ENCODE results near the gene PRPF19.
A peak's percentile ranks its signal among the peaks of the same experiment; 100 is the strongest.

PRPF19 gene

DNA sequence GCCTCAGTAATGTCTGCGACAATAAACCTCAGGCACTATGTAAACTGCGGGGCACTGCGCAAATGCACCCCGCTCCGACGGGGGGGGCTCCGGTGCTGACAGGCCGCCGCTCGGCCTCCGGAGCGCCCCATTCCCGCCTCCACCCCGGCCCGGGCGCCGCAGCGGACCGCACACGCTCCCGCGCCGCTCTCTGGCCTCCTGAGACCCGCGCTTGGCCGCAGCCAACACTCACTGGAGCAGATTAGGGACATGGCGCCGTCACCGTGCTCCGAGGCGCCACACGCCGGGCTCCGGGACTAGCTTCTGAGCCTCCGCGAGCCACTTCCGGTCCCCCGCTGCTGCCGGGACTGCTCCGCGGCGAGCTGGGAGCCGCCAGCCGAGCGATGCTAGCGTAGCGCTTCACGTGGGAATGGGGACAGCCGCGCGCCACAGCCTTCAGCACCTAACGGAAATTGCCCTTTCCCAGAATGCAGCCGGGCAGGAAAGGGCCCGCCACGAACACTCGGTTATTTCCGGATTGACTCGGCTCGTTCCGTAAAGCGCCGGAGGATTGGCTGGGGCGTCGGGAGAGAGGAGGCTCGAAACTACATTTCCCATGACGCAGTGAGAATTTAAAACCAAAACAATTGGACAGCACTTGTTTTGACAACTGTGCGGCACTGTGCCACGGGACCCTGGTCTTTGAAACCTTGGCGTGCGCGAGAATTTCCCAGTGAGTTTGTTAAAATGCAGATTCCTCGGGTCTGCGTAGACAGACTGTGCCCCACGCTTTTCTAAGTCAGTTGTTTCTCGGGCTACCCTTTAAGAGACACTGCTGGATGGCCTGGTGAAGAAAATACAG, at the start of gene PRPF19:
PRPF19 (minus strand) TSS at position 454 of the 841 bp plus-strand sequence; CDS start at position 251, 203 bp downstream.
- peak; percentile 70 for DNase-seq (ENCODE audit: extremely low read depth, low read depth)
- TF ChIP-seq, protein P1, sequence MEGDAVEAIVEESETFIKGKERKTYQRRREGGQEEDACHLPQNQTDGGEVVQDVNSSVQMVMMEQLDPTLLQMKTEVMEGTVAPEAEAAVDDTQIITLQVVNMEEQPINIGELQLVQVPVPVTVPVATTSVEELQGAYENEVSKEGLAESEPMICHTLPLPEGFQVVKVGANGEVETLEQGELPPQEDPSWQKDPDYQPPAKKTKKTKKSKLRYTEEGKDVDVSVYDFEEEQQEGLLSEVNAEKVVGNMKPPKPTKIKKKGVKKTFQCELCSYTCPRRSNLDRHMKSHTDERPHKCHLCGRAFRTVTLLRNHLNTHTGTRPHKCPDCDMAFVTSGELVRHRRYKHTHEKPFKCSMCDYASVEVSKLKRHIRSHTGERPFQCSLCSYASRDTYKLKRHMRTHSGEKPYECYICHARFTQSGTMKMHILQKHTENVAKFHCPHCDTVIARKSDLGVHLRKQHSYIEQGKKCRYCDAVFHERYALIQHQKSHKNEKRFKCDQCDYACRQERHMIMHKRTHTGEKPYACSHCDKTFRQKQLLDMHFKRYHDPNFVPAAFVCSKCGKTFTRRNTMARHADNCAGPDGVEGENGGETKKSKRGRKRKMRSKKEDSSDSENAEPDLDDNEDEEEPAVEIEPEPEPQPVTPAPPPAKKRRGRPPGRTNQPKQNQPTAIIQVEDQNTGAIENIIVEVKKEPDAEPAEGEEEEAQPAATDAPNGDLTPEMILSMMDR (IDR thresholded peaks at IDR 0.05; ENCODE audit: low read depth, low read length) = no peak

DNA sequence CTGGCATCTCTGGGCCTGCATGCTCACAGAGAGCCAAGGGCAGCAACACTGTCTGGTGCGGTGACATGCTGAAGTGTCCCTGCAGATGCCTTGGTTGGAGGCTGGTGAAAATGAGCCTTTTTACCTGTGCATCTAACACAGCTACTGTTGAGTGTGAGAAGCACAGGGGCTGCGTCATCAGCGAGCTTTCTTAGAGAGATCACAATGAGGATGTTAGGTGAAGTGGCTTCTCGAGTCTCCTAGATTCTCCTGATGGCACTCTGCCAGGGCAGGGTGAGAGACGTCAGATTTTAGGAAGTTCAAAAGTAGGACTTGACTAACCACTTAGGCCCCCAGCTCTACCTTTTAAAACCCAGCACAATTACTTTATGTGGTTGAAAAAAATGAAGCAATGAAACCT, 49.2 kb upstream of the PRPF19 start:
- no peak for DNase-seq (ENCODE audit: extremely low read depth, low read depth)
- TF ChIP-seq, protein P1 (IDR thresholded peaks at IDR 0.05; ENCODE audit: low read depth, low read length) = no peak

DNA sequence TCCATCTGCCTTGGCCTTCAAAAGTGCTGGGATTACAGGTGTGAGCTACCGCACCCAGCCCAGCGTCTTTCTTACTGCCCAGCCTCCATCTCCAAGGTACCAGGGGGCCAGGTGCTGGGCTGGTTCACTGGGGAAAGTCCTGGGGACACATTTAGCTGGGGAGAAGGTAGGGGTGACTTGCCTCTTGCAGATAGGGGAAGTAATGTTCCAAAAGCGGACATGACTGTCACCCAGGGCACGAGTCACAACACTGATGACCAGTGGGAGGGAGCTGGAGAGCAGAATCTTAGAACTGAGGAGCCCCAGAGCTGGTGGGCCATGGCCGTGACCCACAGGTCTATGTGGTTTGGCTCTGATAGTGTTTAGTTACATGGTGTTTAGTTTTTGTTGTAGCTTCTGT, 48.0 kb upstream of the PRPF19 start:
- TF ChIP-seq, protein P1 (IDR thresholded peaks at IDR 0.05; ENCODE audit: low read depth, low read length) = no peak

DNA sequence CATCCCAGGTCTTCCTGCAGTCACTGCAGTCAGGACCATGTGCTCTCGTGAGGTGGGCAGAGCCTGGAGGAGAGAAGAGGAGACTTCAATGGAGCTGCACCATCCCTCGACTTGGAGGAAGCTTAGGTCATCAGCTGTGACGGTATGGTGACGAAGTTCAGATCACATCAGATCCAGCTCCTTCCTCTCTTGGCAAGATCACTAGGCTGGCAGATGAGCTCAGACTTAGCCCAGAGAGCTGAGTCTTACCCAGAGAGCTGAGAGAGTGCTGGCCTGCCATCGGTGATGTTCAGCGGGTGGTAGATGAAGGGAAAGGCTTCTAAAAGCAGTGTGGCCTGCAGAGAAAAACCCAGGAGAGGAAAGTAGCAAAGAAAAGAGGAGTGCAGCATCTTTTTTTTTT, 47.4 kb upstream of the PRPF19 start:
- no peak for DNase-seq (ENCODE audit: extremely low read depth, low read depth)
- TF ChIP-seq, protein P1 (IDR thresholded peaks at IDR 0.05; ENCODE audit: low read depth, low read length) = no peak

More for the DNA sequence above, 48.0 kb upstream of the PRPF19 start:
- no peak for DNase-seq (ENCODE audit: extremely low read depth, low read depth)

DNA sequence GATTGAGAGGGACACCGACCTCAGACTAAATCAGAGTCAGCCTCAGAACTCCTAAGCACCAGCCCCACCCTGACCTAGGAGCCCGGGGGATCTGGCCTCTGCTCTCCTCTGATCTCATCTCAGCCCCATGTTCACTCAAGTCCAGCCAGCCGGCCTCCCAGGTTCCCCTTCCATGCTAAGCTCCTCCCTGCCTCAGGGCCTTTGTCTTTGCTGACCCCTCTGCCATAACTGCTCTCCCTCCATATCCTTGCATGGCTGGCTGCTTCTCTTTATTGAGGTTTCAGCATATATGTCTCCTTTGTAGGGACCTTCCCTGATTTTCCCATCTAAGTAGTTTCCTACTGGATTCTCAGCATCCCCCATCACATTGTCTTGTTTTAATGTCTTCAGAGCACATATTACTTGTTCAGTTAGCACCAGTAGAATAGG, 46.4 kb upstream of the PRPF19 start:
- TF ChIP-seq, protein P1 (IDR thresholded peaks at IDR 0.05; ENCODE audit: low read depth, low read length) = no peak
- no peak for DNase-seq (ENCODE audit: extremely low read depth, low read depth)

DNA sequence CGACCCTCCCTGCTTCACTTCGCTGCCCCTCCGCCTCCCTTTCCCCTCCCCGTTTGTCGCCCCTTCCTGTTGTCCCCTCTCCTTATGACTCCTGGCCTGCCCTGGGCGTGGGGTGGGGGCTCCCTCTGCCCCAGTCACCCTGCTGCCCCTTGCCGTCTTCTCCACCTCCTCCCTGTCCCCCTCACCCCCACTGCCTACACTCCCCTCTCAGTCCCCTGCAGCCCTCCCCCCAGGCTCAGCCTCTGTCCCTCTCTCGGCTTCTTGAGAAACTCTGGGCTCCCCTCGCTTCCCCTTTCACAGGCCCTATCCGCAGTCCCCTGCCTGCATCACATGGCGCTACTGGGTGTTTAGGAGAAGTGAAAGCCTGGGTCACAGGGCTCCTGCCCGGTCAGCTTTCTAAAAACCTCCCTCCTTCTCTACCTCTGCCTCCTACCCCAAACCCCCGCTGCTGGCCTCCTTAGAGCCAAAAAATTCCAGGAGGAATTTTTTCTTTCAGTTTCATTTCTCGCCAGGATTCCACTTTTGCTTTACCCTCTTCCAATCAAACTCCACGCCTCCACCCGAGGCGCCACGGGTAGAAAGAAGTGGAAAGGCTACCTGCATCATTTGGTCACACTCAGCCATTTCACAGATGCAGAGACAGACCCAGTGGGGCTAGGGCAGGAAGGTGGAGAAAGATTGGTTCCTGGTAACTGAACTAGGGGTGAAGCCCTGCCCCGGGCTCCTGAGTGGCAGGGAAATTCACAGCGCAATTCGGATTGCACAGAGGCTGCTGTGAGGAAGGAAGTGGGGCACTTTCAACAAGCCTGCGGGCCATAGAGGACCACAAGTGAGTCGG, 45.7 kb upstream of the PRPF19 start, which contains the start of gene SLC15A3:
SLC15A3 (minus strand) TSS at position 273 of the 838 bp plus-strand sequence. CDS start 625 bp downstream, outside the sequence.
- TF ChIP-seq, protein P1 (IDR thresholded peaks at IDR 0.05; ENCODE audit: low read depth, low read length) = no peak
- no peak for DNase-seq (ENCODE audit: extremely low read depth, low read depth)

DNA sequence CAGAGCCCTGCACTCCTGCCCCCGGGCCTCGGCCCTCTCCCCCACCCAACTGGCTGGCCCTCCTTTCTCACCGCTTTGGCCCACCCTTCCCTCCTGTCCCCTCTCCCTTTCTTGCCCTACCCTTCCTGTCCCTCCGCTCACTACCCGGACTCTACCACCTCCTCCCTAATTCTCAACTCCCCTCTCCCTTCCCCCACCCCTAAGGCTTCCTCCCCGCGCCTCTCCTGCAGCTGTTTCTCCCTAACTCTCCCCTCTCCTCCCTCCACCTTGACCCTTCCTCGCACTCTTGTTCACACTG, 45.2 kb upstream of the PRPF19 start:
- TF ChIP-seq, protein P1 (IDR thresholded peaks at IDR 0.05; ENCODE audit: low read depth, low read length) = no peak
- DNase-seq (ENCODE audit: extremely low read depth, low read depth) = no peak
